AG20443 (cell line): ENCODE results near the gene ING5.
"Not testable (repeated sequence)": the region's sequence is repeated elsewhere in the genome, so short reads cannot be mapped to it uniquely, and the experiment has no call there.

Experiments
- DNase-seq: peaks from one replicate; pipeline ENCODE4 v3.0.0; 2012; ENCODE audit warnings: low spot score, mixed read lengths

ING5 gene

GRCh38 chr2:241706537-241706936 lies 4.7 kb downstream of the ING5 start:
- DNase-seq, result no peak

DNA sequence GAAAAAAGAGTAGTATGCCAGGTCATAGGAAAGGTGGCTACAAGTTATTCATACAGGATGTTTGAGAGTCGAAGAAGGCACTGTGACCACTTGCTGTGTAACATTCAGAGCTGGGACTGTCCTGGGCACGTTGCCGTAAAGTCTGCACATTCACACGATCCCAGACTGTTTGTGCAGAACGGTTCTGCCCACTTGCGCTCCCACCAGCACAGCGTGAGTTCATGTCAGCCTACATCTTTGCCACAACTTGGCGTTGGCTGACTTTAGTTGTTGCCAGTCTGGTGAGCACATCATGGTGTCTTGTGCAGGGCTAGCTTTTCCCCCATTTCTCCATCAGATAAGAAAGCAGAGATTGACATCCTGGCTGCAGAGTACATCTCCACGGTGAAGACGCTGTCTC lies 7.0 kb downstream of the ING5 start:
- no peak for DNase-seq

GRCh38 chr2:241719093-241719492 lies 17.3 kb downstream of the ING5 start:
- DNase-seq, result no peak

GRCh38 chr2:241720099-241720498 lies 18.3 kb downstream of the ING5 start:
- DNase-seq, result no peak

DNA sequence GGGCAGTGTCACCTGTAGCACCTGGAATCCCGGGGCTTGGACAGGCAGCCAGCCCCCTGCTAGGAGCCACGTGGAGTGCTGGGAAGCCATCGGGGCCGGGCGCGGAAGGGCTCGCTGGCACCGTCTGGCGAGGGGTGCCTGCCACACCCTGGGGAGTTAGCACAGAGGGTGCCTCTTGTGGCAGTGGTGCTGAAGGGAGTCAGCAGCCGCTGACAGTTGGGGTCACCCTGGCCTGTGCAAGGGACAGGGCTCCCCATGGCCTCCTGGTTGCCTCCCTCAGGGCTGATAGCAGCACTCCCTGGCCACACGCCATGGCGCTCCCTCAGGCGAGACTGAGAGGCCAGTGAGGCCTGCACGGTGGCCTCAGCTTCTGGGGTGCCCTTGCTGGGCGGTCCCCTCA lies 18.7 kb downstream of the ING5 start:
- DNase-seq, result no peak

GRCh38 chr2:241721852-241722251 lies 20.0 kb downstream of the ING5 start:
- no peak for DNase-seq

- no peak for DNase-seq
Observed at GRCh38 chr2:241722896-241723454, 21.1 kb downstream of the ING5 start.

DNA sequence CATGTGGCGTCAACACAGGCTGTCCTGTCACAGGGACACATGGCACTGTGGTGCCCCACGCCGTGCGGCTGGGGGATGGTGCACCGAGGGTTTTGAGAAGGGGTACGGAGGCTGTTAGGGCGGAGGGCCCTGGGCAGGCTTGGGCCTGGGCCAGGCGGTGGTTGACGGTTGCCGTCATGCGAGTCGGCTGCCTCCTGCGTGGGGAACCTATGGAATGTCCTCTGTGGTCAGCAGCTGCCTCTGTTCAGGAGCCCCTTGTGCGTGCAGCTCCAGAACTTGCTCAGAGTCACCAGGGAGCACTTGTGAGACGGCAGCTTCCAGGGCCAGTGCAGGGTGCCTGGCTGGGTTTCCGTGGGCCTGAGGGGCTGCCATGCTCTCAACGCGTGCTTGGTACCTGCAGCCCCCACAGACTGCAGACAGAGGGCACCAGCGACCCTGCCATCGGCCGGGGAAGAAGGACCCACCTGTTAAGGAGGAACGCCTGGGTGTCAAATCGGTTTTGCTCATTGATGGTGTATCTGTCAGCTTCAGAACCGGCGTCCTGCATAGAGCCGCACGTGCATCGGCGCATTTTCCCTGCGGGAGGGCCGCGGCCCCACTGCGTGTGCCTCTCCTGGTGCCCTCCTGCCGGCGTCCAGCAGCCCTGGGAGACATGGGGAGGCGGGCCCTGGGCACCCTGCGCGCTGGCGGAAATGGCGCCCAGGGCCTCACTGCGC lies 22.6 kb downstream of the ING5 start:
- no peak for DNase-seq

DNA sequence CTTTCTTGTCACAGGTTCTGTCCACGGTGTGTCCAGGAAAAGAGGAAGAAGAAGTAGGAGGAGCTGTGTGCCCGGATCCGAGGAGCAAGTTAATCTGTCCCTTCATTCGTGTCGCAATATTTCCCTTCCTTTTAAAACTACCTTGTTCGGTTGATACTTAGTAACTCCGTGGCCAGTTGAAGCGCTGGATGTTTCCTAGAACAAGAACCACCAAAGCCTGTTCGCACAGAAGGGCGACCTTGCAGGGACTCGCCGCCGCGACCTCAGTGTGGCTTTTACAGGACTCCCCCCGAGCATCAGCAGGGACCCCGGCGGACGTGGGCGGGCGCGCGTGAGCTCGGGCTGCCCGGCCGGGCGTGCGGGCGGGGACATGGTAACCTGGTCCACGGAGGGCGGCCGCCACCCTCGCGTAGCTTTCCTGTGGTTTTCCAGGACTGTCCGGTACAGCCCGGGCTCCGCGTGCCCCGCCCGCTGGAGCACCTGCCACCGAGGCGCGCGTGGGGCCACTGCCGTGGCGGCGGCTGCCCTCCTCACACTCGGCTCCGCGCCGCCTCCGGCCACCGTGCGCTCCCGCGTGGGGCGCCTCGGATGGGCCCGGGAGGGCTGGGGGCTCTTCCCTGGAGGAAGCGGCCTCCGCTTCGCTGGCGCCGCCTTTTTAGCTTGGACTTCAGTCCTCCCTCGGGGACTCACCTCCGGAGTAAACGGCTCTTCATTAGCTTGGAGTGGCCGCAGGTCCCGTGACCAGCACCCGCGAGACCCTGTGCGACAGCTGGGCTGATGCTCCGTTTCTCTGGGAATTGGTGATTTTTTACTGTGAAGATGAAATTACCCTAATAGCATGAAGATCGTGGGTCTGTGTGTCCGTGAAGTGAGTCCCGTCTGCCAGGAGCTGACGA lies 23.4 kb downstream of the ING5 start:
- DNase-seq, result no peak

GRCh38 chr2:241726459-241726858 lies 24.6 kb downstream of the ING5 start:
- DNase-seq, result no peak

GRCh38 chr2:241728000-241728399 lies 26.2 kb downstream of the ING5 start:
- no peak for DNase-seq

- no peak for DNase-seq
Observed at GRCh38 chr2:241728627-241729026, 26.8 kb downstream of the ING5 start.

GRCh38 chr2:241729868-241730267 lies 28.0 kb downstream of the ING5 start:
- DNase-seq, result no peak

DNA sequence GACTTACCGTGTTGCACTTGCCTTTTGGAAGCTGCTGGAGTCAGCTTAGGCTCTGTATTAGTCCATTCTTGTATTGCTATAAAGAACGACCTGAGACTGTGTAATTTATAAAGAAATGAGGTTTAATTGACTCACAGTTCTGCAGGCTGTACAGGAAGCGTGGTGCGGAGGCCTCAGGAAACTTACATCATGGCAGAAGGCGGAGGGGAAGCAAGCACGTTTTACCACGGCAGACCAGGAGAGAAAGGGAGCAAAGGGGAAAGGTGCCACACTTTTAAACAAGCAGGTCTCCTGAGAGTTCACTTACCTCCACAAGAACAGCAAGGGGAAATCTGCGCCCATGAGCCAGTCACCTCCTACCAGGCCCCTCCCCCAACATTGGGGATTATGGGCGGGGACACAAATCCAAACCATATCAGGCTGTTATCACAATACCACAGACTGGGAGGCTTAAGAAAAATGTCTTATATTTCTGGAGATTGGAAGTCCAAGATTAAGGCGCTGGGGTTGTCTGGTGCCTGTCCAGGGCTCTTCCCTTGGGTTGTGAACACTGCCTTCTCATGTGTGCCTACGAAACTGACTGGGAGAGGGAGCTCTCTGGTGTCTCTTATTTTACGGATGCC lies 28.9 kb downstream of the ING5 start:
- DNase-seq, result no peak

DNA sequence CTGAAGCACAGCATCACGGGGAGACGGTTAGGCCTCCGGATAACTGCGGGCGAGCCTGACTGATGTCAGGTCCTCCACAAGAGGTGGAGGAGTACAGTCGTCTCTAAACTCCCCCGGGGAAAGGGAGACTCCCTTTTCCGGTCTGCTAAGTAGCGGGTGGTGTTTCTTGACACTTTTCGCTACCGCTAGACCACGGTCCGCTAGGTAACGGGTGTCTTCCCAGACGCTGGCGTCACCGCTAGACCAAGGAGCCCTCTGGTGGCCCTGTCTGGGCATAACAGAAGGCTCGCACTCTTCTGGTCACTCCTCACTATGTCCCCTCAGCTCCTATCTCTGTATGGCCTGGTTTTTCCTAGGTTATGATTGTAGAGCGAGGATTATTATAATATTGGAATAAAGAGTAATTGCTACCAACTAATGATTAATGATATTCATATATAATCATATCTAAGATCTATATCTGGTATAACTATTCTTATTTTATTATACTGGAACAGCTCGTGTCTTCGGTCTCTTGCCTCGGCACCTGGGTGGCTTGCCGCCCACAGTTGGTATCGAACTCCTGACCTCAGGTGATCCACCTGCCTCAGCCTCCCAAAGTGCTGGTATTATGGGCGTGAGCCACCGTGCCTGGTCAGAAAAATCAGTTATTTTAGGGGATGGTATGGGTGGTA lies 30.8 kb downstream of the ING5 start:
- not testable (repeated sequence) for DNase-seq

- DNase-seq, result no peak
Observed at GRCh38 chr2:241733391-241734207, 31.8 kb downstream of the ING5 start.

- DNase-seq, result no peak
Observed at GRCh38 chr2:241734208-241734466, 32.3 kb downstream of the ING5 start.

DNA sequence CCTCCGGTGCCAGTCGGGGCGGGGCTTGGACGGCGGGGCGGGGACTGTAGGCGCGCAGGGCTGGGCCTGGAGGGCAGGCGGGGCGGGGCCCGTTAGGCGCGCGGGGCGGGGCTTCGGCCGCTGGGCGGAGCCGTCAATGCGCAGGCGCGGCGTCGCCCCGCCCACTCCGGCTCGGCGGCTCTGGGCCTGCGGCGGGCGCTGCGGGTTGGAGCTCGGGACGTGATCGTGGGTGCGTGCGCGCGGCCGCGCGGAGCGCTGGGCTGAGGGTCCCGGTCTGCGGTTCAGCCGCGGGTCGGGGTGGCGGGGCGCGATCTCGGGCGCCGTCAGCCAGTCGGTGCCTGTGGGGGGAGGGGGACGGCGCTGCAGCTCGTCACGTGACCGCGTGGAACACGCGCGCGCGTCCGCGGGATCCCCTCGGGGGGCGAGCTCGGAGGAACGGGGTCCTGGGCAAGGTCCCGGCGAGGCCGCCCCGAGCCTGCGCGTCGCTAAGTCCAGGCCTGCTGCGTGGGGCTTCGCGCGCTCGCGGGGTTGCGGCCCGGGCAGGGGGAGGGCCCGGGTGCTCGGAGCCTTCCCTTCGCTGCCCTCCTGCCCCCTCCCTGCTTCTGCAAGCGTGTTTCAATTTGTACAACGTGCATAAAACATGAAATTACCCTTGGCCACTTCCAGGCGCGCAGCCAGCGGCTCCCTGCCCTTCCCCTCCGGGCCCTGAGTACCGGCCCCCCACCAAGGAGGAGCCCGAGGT lies 32.8 kb downstream of the ING5 start, which contains the start of gene D2HGDH:
Gene D2HGDH, plus strand, starts transcription at position 164 of the 742 bp plus-strand sequence. CDS start 595 bp downstream, outside the sequence.
- peak; percentile 99 for DNase-seq

DNA sequence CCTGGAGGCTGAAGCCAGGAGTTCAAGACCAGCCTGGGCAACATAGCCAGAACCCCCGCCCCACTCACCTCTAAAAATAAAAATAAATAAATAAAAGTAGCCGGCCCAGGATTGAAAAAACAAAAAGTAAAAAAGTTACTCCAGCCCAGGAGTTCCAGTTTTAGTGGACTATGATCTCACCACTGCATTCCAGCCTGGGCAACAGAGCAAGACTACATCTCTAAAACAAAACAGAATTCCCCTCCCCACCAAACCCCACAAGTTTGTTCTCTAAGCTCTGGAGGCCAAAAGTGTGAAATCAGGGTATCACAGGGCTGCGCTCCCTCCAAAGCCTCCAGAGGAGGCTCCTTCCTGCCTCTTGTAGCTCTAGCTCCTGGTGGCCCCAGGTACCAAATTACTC lies 34.3 kb downstream of the ING5 start:
- no peak for DNase-seq

GRCh38 chr2:241738040-241738686 lies 36.3 kb downstream of the ING5 start:
- DNase-seq, result no peak
